Smooth muscle cell of the pulmonary artery (primary cell): ENCODE results near the gene ADAR. TPM values are rescaled to one million over a fixed set of nuclear protein-coding genes. Genes with fewer than 3 reads are reported as not detected.

ENCODE experiments used
- total RNA-seq: library from RNA; depleted of rRNA; stranded (reverse); fragments of >200 nt; gene quantifications from 2 replicates; pipeline ENCODE4 v1.2.3, GENCODE V29; 2014

The ADAR gene
- total RNA-seq: 97.7 and 101 TPM in 2 replicates

GRCh38 chr1:154607609-154608396 lies at the start of gene ADAR:
TSS of gene ADAR (minus strand) at chr1:154608186. CDS start at chr1:154608006, 180 bp downstream.

GRCh38 chr1:154567386-154568156 lies 40.4 kb downstream of the ADAR start, which contains the start of gene CHRNB2:
TSS of gene CHRNB2 (plus strand) at chr1:154567778. CDS start at chr1:154568045, 267 bp downstream.

GRCh38 chr1:154557939-154558719 lies 49.9 kb downstream of the ADAR start, which contains the start of gene UBE2Q1:
TSS of gene UBE2Q1 (minus strand) at chr1:154558662. CDS start at chr1:154558553, 109 bp downstream.

Other genes starting within 250 kb of the ADAR start
- 4.9 and 12.6 TPM in 2 replicates for gene IL6R, start 202.8 kb downstream of the ADAR start, total RNA-seq
- gene TDRD10, start 106.0 kb downstream of the ADAR start, total RNA-seq: not detected in 2 replicates
- 0.07 TPM in 2 replicates for gene SHE, start 105.8 kb downstream of the ADAR start, total RNA-seq
- 29.6 and 31.8 TPM in 2 replicates for gene UBE2Q1, start 49.5 kb downstream of the ADAR start, total RNA-seq
- under 0.01 and 0.03 TPM in 2 replicates for gene CHRNB2, start 40.4 kb downstream of the ADAR start, total RNA-seq